A549 (cell line): ENCODE results near the gene LACTB. TPM values are rescaled to one million over a fixed set of nuclear protein-coding genes. Genes with fewer than 3 reads are reported as not detected.

Experiments used
- ATAC-seq, 2 experiments: fragments of 200-7000 bp in 1 of 2; fragments of >200 bp in 1 of 2; cut with Nextera tagmentation in 1 of 2; cut with Tn5 transposase in 1 of 2; 3 replicates each; pipeline versions ENCODE4 v1.8.0 to v1.9.1; 2018 to 2020; ENCODE audit warnings: mild to moderate bottlenecking in 1 of 2, moderate library complexity in 1 of 2
- CTCF ChIA-PET: fragments of 300-600 bp; sonication (Branson Sonifier 250); formaldehyde crosslinking; extraction: SDS; loops from one replicate; lab custom pipeline; 2021; ENCODE audit warnings: antibody characterized with exemption, inconsistent platforms; lab: Yijun Ruan, JAX
- POLR2A ChIA-PET: fragments of 350-600 bp; formaldehyde crosslinking; extraction: SDS; loops from one replicate; lab custom pipeline; 2021; ENCODE audit warnings: antibody characterized with exemption, inconsistent platforms; lab: Yijun Ruan, JAX
- DNase-seq, 2 experiments: peaks; one replicate each; pipeline versions ENCODE4 v3.0.0 to v3.0.0-alpha.2; 2011 to 2016; ENCODE audit warnings: low read depth in 1 of 2, low spot score in 1 of 2
- FAIRE-seq: peaks from 2 replicates; lab custom pipeline; 2011; peaks lifted over from hg19 to GRCh38; lab: Jason Lieb, UNC
- H3K27ac ChIP-seq, 2 experiments: fragments of >200 bp; sonication (Bioruptor Twin); formaldehyde crosslinking; 3 replicates each; pipeline ENCODE4 v1.5.1; 2016 to 2017
- H3K4me1 ChIP-seq: fragments of >200 bp; sonication (Bioruptor Twin); formaldehyde crosslinking; 3 replicates; pipeline ENCODE4 v1.6.1; 2016
- H3K4me2 ChIP-seq: fragments of >200 bp; sonication (Bioruptor Twin); formaldehyde crosslinking; 3 replicates; pipeline ENCODE4 v1.6.1; 2016
- H3K4me3 ChIP-seq: fragments of >200 bp; sonication (Bioruptor Twin); formaldehyde crosslinking; 3 replicates; pipeline ENCODE4 v1.5.1; 2016
- H3K9me3 ChIP-seq: fragments of >200 bp; sonication (Bioruptor Twin); formaldehyde crosslinking; 3 replicates; pipeline ENCODE4 v1.6.1; 2016
- CBX2 ChIP-seq: fragments of 200-600 bp; sonication (generic); IDR thresholded peaks from 2 replicates; pipeline ENCODE4 v1.6.1; 2016; ENCODE audit warnings: low read depth, mild to moderate bottlenecking, borderline replicate concordance
- CBX8 ChIP-seq: fragments of 200-600 bp; sonication (generic); IDR thresholded peaks from 2 replicates; pipeline ENCODE4 v1.6.1; 2016
- CHD4 ChIP-seq: fragments of 200-600 bp; sonication (generic); IDR thresholded peaks from 2 replicates; pipeline ENCODE4 v1.6.1; 2016; ENCODE audit warnings: antibody characterized with exemption, mild to moderate bottlenecking, borderline replicate concordance
- EHF ChIP-seq: fragments of 250-450 bp; sonication (Bioruptor Pico); IDR thresholded peaks from 2 replicates; pipeline ENCODE4 v1.5.0; 2020; ENCODE audit warnings: mild to moderate bottlenecking
- ESRRA ChIP-seq: fragments of 150-350 bp; IDR thresholded peaks from 2 replicates; pipeline ENCODE4 v1.6.1; 2014; ENCODE audit warnings: mild to moderate bottlenecking, low read length, borderline replicate concordance
- FOSB ChIP-seq: fragments of 250-450 bp; sonication (Bioruptor Pico); IDR thresholded peaks from 2 replicates; pipeline ENCODE4 v1.5.0; 2020; ENCODE audit warnings: mild to moderate bottlenecking, moderate library complexity
- FOXS1 ChIP-seq: fragments of 250-450 bp; sonication (Bioruptor Pico); IDR thresholded peaks from 2 replicates; pipeline ENCODE4 v1.5.0; 2020; ENCODE audit warnings: mild to moderate bottlenecking, moderate library complexity
- HDAC2 ChIP-seq: fragments of 200-600 bp; sonication (generic); IDR thresholded peaks from 2 replicates; pipeline ENCODE4 v1.6.1; 2016
- HEYL ChIP-seq: fragments of 250-450 bp; sonication (Bioruptor Pico); IDR thresholded peaks from 2 replicates; pipeline ENCODE4 v1.8.0; 2021; ENCODE audit warnings: mild to moderate bottlenecking, moderate library complexity
- HOXA7 ChIP-seq: fragments of 250-450 bp; sonication (Bioruptor Pico); IDR thresholded peaks from 2 replicates; pipeline ENCODE4 v1.5.0; 2020; ENCODE audit warnings: mild to moderate bottlenecking, moderate library complexity
- HOXB13 ChIP-seq: fragments of 250-450 bp; sonication (Bioruptor Pico); IDR thresholded peaks from 2 replicates; pipeline ENCODE4 v1.5.0; 2020; ENCODE audit warnings: low read depth, mild to moderate bottlenecking, moderate library complexity
- HOXB5 ChIP-seq: fragments of 250-450 bp; sonication (Bioruptor Pico); IDR thresholded peaks from 2 replicates; pipeline ENCODE4 v1.5.0; 2020; ENCODE audit warnings: mild to moderate bottlenecking, moderate library complexity
- JUN ChIP-seq, 2 experiments: fragments of >200 bp; sonication (Bioruptor Twin); formaldehyde crosslinking; IDR thresholded peaks; 2 replicates in 1 of 2; 3 replicates in 1 of 2; pipeline ENCODE4 v1.6.1; 2016 to 2017
- MAFK ChIP-seq: fragments of 450-650 bp; IDR thresholded peaks from 2 replicates; pipeline ENCODE4 v1.6.1; 2014; ENCODE audit not compliant: partially characterized antibody
- NPAS2 ChIP-seq: fragments of 250-450 bp; sonication (Bioruptor Pico); IDR thresholded peaks from 2 replicates; pipeline ENCODE4 v1.8.0; 2022; ENCODE audit warnings: mild to moderate bottlenecking, moderate library complexity, borderline replicate concordance
- NR3C1 ChIP-seq: fragments of >200 bp; sonication (Bioruptor Twin); formaldehyde crosslinking; IDR thresholded peaks from 3 replicates; pipeline ENCODE4 v1.6.1; 2017
- PHF8 ChIP-seq: fragments of 200-600 bp; sonication (generic); IDR thresholded peaks from 2 replicates; pipeline ENCODE4 v1.6.1; 2016; ENCODE audit warnings: low read depth, mild to moderate bottlenecking, antibody characterized with exemption, moderate library complexity, borderline replicate concordance
- POLR2A ChIP-seq: IDR thresholded peaks from 2 replicates; pipeline ENCODE4 v1.6.1; 2012; ENCODE audit warnings: mild to moderate bottlenecking, low read length
- POLR2AphosphoS2 ChIP-seq: conservative IDR thresholded peaks from 2 replicates; pipeline ENCODE4 v1.6.1; 2012; ENCODE audit warnings: low read length, improper control_type of control experiment, inconsistent platforms
- RAD21 ChIP-seq, 2 experiments: fragments of >200 bp in 1 of 2; sonication (Bioruptor Twin) in 1 of 2; formaldehyde crosslinking in 1 of 2; IDR thresholded peaks in 1 of 2; conservative IDR thresholded peaks in 1 of 2; 2 replicates in 1 of 2; 3 replicates in 1 of 2; pipeline ENCODE4 v1.6.1; 2012 to 2018; ENCODE audit warnings: inconsistent platforms in 1 of 2
- RARB ChIP-seq: fragments of 250-450 bp; sonication (Bioruptor Pico); IDR thresholded peaks from 2 replicates; pipeline ENCODE4 v1.8.0; 2021; ENCODE audit warnings: mild to moderate bottlenecking, moderate library complexity
- RCOR1 ChIP-seq: fragments of 150-350 bp; IDR thresholded peaks from 2 replicates; pipeline ENCODE4 v1.6.1; 2014; ENCODE audit warnings: antibody characterized with exemption, low read length, low read depth
- RNF2 ChIP-seq: fragments of 200-600 bp; sonication (generic); IDR thresholded peaks from 2 replicates; pipeline ENCODE4 v1.6.1; 2016; ENCODE audit warnings: low read depth, mild to moderate bottlenecking, antibody characterized with exemption, moderate library complexity, borderline replicate concordance
- TFCP2L1 ChIP-seq: fragments of 250-450 bp; sonication (Bioruptor Pico); IDR thresholded peaks from 2 replicates; pipeline ENCODE4 v1.5.0; 2021; ENCODE audit warnings: mild to moderate bottlenecking
- TP53 ChIP-seq: fragments of 250-450 bp; sonication (Bioruptor Pico); IDR thresholded peaks from 2 replicates; pipeline ENCODE4 v1.5.0; 2021; ENCODE audit warnings: mild to moderate bottlenecking, moderate library complexity
- ZFP36 ChIP-seq: fragments of 450-650 bp; IDR thresholded peaks from 2 replicates; pipeline ENCODE4 v1.6.1; 2014; ENCODE audit warnings: borderline replicate concordance; ENCODE audit not compliant: partially characterized antibody
- ZNF302 ChIP-seq: fragments of 250-450 bp; sonication (Bioruptor Pico); IDR thresholded peaks from 2 replicates; pipeline ENCODE4 v1.9.0; 2021; ENCODE audit warnings: inconsistent platforms, mild to moderate bottlenecking, moderate library complexity
- ZSCAN20 ChIP-seq: fragments of 250-450 bp; sonication (Bioruptor Pico); IDR thresholded peaks from 2 replicates; pipeline ENCODE4 v1.8.0; 2022; ENCODE audit warnings: mild to moderate bottlenecking, moderate library complexity
- WGBS: methylation state at CpG from one replicate; pipeline ENCODE4 v1.1.6; 2017; ENCODE audit errors: missing lambda C conversion rate; 5-methylcytosine and 5-hydroxymethylcytosine counted together
- polyA plus RNA-seq, 4 experiments: library from polyadenylated mRNA; depleted of rRNA in 3 of 4; stranded (reverse); fragments of >200 nt; fragmentation: RNase III in 1 of 4; extraction: RNeasy Plus Mini Kit Qiagen cat#74134 plus additional on column Dnase treatment in 1 of 4; gene quantifications; 2 replicates in 3 of 4; 3 replicates in 1 of 4; pipeline ENCODE4 v1.2.3, GENCODE V29; 2011 to 2017
- TF ChIP-seq, protein P1 (sequence below): fragments of >200 bp; sonication (Bioruptor Twin); formaldehyde crosslinking; IDR thresholded peaks from 3 replicates; pipeline ENCODE4 v1.5.1; 2016
- TF ChIP-seq, protein P2 (sequence below): IDR thresholded peaks from 2 replicates; pipeline ENCODE4 v1.6.1; 2012
- TF ChIP-seq, protein P3 (sequence below): fragments of 450-650 bp; IDR thresholded peaks from 2 replicates; pipeline ENCODE4 v1.6.1; 2014; ENCODE audit warnings: antibody characterized with exemption
- TF ChIP-seq, protein P4 (sequence below): fragments of >200 bp; sonication (Bioruptor Twin); formaldehyde crosslinking; IDR thresholded peaks from 2 replicates; pipeline ENCODE4 v1.6.1; 2016
- TF ChIP-seq, protein P5 (sequence below): fragments of >200 bp; sonication (Bioruptor Twin); formaldehyde crosslinking; IDR thresholded peaks from 3 replicates; pipeline ENCODE4 v1.6.1; 2016
- TF ChIP-seq, protein P6 (sequence below): fragments of 250-450 bp; sonication (Bioruptor Pico); IDR thresholded peaks from 2 replicates; pipeline ENCODE4 v1.5.0; 2021; ENCODE audit warnings: mild to moderate bottlenecking, moderate library complexity, borderline replicate concordance

Gene LACTB
- polyA plus RNA-seq, 2 of the 4 experiments (the other 2 are of a cell fraction), result 56.5 to 59.6 TPM

DNA sequence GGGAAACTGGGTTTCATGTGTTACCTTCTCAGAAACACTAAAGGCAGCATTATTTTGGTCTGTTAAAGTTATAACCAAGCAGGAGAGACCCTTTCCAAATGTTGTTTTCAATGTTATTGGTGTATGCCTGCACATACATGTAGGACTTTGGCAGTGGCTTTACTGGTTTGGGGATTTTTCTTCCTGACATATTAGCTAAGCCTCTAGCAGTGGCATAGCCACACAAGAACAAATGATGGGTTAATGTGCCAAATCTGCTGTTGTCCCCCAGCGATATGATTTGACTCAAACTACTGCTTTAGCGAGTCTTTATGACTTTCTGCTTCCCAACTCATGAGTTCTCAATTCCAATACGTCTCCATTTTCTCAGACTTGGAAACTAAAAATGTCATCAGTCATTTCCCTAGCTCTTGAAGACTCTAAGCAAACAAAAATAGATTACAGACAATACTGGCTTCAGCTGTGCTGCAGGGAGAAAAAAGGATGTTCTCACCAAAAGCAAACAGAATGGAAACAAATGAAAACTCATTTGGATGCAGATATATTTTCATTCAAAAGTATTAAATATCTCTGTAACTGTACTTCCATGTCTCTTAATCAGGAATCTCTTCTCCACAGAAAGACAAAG, 49.5 kb upstream of the LACTB start (continued):
- TF ChIP-seq, protein P1, sequence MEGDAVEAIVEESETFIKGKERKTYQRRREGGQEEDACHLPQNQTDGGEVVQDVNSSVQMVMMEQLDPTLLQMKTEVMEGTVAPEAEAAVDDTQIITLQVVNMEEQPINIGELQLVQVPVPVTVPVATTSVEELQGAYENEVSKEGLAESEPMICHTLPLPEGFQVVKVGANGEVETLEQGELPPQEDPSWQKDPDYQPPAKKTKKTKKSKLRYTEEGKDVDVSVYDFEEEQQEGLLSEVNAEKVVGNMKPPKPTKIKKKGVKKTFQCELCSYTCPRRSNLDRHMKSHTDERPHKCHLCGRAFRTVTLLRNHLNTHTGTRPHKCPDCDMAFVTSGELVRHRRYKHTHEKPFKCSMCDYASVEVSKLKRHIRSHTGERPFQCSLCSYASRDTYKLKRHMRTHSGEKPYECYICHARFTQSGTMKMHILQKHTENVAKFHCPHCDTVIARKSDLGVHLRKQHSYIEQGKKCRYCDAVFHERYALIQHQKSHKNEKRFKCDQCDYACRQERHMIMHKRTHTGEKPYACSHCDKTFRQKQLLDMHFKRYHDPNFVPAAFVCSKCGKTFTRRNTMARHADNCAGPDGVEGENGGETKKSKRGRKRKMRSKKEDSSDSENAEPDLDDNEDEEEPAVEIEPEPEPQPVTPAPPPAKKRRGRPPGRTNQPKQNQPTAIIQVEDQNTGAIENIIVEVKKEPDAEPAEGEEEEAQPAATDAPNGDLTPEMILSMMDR, result no peak
- TF ChIP-seq MAFK (no peak), ZNF302 (CRISPR knock-in tag) (no peak), NPAS2 (no peak), FOSB (CRISPR knock-in tag) (peak; percentile 77), HOXB5 (CRISPR knock-in tag) (no peak), TFCP2L1 (peak; percentile 81; the same call in 1 of the 2 replicates), EHF (CRISPR knock-in tag) (0 out of 2 replicates have a peak, but pooled peaks have one; percentile 18), ZFP36 (no peak), NR3C1 (no peak), TP53 (peak; percentile 74; the same call in 1 of the 2 replicates), HOXA7 (peak; percentile 82)
- TF ChIP-seq, all 56 proteins: peak for 7

DNA sequence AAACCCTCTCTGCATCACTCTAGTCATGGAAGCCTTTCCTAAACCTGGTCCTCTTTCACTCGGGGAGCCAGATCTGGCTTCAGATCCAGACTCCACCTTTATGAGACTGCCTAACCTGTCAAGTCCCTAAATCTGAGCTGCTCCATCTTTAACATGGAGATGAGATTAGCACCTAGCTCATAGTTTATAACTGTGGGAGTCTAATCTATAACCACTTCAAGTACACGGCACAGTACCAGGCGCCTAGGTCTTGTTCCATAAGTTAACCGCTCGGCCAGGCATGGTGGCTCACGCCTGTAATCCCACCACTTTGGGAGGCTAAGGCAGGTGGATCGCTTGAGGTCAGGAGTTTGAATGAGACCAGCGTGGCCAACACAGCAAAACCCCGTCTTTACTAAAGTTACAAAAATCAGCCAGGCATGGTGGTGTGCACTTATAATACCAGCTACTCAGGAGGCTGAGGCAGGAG, 48.8 kb upstream of the LACTB start:
- Histone ChIP-seq H3K4me3 (no peak overlapping the region), H3K4me1 (peaks cover 56% of the 10 kb centered on the region), H3K4me2 (no peak overlapping the region), H3K9me3 (no peaks in the 10 kb centered on the region), H3K27ac (peak overlapping the region; percentile 3 to 51; a peak in 4 of 6 replicates)
- 86% methylated on average over 9 of the region's 9 CpGs for WGBS
- ChIA-PET CTCF (interaction anchor here (0.6 to 50.6 kb wide), 4 partner anchors 6 to 225 kb away, joined by 3 to 1136 read pairs (median 570); partner anchors contain the start of gene TPM1), POLR2A (interaction anchor here (1.0 to 2.9 kb wide), 4 partner anchors 15 to 31 kb away, joined by 3 to 11 read pairs (median 4); partner anchors contain the start of gene TPM1)
- FAIRE-seq (no peak), DNase-seq (peak in 1 of 2 experiments; percentile 48), ATAC-seq (peak; percentile 11 to 14)
- TF ChIP-seq HOXB13 (CRISPR knock-in tag), result no peak
- TF ChIP-seq CBX2, result no peak
- TF ChIP-seq FOXS1 (CRISPR knock-in tag), result no peak
- TF ChIP-seq HDAC2, result no peak
- peak; percentile 24; the same call in 1 of the 2 replicates for TF ChIP-seq FOSB (CRISPR knock-in tag)
- TF ChIP-seq, protein P2, sequence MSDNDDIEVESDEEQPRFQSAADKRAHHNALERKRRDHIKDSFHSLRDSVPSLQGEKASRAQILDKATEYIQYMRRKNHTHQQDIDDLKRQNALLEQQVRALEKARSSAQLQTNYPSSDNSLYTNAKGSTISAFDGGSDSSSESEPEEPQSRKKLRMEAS, result no peak
- no peak; a peak in 1 of 5 replicates for TF ChIP-seq RAD21 (conservative IDR thresholded peaks at IDR 0.05 in 1 of 2, IDR thresholded peaks at IDR 0.05 in 1 of 2)
- TF ChIP-seq, protein P3, sequence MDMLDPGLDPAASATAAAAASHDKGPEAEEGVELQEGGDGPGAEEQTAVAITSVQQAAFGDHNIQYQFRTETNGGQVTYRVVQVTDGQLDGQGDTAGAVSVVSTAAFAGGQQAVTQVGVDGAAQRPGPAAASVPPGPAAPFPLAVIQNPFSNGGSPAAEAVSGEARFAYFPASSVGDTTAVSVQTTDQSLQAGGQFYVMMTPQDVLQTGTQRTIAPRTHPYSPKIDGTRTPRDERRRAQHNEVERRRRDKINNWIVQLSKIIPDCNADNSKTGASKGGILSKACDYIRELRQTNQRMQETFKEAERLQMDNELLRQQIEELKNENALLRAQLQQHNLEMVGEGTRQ, result no peak
- TF ChIP-seq EHF (CRISPR knock-in tag), result no peak
- no peak for TF ChIP-seq MAFK
- TF ChIP-seq RARB (CRISPR knock-in tag), result no peak
- peak in 1 of 2 experiments; percentile 71; a peak in 2 of 5 replicates for TF ChIP-seq JUN (IDR thresholded peaks at IDR 0.05)
- no peak for TF ChIP-seq CHD4
- no peak for TF ChIP-seq RCOR1
- TF ChIP-seq HEYL, result no peak
- peak; percentile 54; the same call in 1 of the 2 replicates for TF ChIP-seq TFCP2L1
- no peak for TF ChIP-seq HOXB5 (CRISPR knock-in tag)
- TF ChIP-seq ZSCAN20, result no peak
- TF ChIP-seq POLR2A, result no peak
- no peak for TF ChIP-seq PHF8
- no peak for TF ChIP-seq ESRRA
- TF ChIP-seq, protein P4, sequence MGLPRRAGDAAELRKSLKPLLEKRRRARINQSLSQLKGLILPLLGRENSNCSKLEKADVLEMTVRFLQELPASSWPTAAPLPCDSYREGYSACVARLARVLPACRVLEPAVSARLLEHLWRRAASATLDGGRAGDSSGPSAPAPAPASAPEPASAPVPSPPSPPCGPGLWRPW, result no peak
- peak; percentile 13; the same call in 1 of the 2 replicates for TF ChIP-seq POLR2AphosphoS2
- TF ChIP-seq, protein P5, sequence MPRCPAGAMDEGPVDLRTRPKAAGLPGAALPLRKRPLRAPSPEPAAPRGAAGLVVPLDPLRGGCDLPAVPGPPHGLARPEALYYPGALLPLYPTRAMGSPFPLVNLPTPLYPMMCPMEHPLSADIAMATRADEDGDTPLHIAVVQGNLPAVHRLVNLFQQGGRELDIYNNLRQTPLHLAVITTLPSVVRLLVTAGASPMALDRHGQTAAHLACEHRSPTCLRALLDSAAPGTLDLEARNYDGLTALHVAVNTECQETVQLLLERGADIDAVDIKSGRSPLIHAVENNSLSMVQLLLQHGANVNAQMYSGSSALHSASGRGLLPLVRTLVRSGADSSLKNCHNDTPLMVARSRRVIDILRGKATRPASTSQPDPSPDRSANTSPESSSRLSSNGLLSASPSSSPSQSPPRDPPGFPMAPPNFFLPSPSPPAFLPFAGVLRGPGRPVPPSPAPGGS, result no peak; the same call in 2 of the 3 replicates
- TF ChIP-seq, protein P6, sequence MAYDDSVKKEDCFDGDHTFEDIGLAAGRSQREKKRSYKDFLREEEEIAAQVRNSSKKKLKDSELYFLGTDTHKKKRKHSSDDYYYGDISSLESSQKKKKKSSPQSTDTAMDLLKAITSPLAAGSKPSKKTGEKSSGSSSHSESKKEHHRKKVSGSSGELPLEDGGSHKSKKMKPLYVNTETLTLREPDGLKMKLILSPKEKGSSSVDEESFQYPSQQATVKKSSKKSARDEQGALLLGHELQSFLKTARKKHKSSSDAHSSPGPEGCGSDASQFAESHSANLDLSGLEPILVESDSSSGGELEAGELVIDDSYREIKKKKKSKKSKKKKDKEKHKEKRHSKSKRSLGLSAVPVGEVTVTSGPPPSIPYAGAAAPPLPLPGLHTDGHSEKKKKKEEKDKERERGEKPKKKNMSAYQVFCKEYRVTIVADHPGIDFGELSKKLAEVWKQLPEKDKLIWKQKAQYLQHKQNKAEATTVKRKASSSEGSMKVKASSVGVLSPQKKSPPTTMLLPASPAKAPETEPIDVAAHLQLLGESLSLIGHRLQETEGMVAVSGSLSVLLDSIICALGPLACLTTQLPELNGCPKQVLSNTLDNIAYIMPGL (CRISPR knock-in tag), result no peak
- TF ChIP-seq RNF2, result no peak
- TF ChIP-seq CBX8, result no peak
